CD14-positive monocyte (primary cell): Measurements from ENCODE around the gene SELENOH. TPM values are rescaled to one million over a fixed set of nuclear protein-coding genes. Genes with fewer than 3 reads are reported as not detected.

ENCODE experiments used
- DNase-seq, 3 donors: peaks; one replicate each; pipeline ENCODE4 v3.0.0-alpha.2; 2011 to 2022
- H2AFZ ChIP-seq: 2 replicates; pipeline ENCODE4 v1.6.0; 2012; ENCODE audit warnings: mild to moderate bottlenecking, low read depth, low read length, inconsistent platforms; ENCODE audit not compliant: insufficient read depth, poor library complexity, severe bottlenecking
- H3K27ac ChIP-seq, 2 donors: 1 replicate in 1 of 2; 2 replicates in 1 of 2; pipeline ENCODE4 v1.5.1; 2012 to 2013; ENCODE audit warnings: low read length in 2 of 2, control low read depth in 1 of 2, inconsistent platforms in 1 of 2, low read depth in 1 of 2, mild to moderate bottlenecking in 1 of 2
- H3K27me3 ChIP-seq, 2 donors: one replicate each; pipeline versions ENCODE4 v1.6.0 to v1.6.1; 2011 to 2013; ENCODE audit warnings: low read length in 2 of 2; ENCODE audit not compliant: control insufficient read depth in 2 of 2, insufficient read depth in 2 of 2
- H3K36me3 ChIP-seq, 2 donors: replicated peaks in 1 of 2; 1 replicate in 1 of 2; 2 replicates in 1 of 2; pipeline versions ENCODE4 v1.5.1 to v1.6.1; 2012 to 2013; ENCODE audit warnings: low read length in 2 of 2, control low read depth in 1 of 2, inconsistent platforms in 1 of 2, mild to moderate bottlenecking in 1 of 2; ENCODE audit not compliant: insufficient read depth in 2 of 2, control insufficient read depth in 1 of 2
- H3K4me1 ChIP-seq, 2 donors: 1 replicate in 1 of 2; 2 replicates in 1 of 2; pipeline versions ENCODE4 v1.5.1 to v1.6.1; 2012 to 2013; ENCODE audit warnings: low read length in 2 of 2, control low read depth in 1 of 2, inconsistent platforms in 1 of 2, mild to moderate bottlenecking in 1 of 2, moderate library complexity in 1 of 2; ENCODE audit not compliant: insufficient read depth in 2 of 2, control insufficient read depth in 1 of 2
- H3K4me2 ChIP-seq: replicated peaks from 2 replicates; pipeline ENCODE3; 2012; ENCODE audit warnings: low read length, moderate library complexity, mild to moderate bottlenecking; ENCODE audit not compliant: poor library complexity, severe bottlenecking; ENCODE audit errors: extremely low read depth
- H3K4me3 ChIP-seq, 3 experiments: fragments of 200-600 bp in 1 of 3; sonication (generic) in 1 of 3; replicated peaks in 1 of 3; 1 replicate in 2 of 3; 2 replicates in 1 of 3; pipeline ENCODE4 v1.5.1; 2011 to 2013; ENCODE audit warnings: low read length in 3 of 3, mild to moderate bottlenecking in 3 of 3, control low read depth in 2 of 3, low read depth in 2 of 3, inconsistent platforms in 1 of 3, moderate library complexity in 1 of 3
- H3K79me2 ChIP-seq: 2 replicates; pipeline ENCODE4 v1.6.0; 2012; ENCODE audit warnings: mild to moderate bottlenecking, control low read depth, inconsistent platforms, low read length, moderate library complexity; ENCODE audit not compliant: insufficient read depth
- H3K9ac ChIP-seq: 2 replicates; pipeline ENCODE4 v1.6.0; 2017; ENCODE audit warnings: low read length, mild to moderate bottlenecking; ENCODE audit not compliant: insufficient read depth, poor library complexity, severe bottlenecking
- H3K9me3 ChIP-seq, 2 donors: replicated peaks in 1 of 2; 1 replicate in 1 of 2; 2 replicates in 1 of 2; pipeline versions ENCODE4 v1.5.1 to v1.6.1; 2012 to 2013; ENCODE audit warnings: low read length in 2 of 2, control low read depth in 1 of 2; ENCODE audit not compliant: control insufficient read depth in 1 of 2, insufficient read depth in 1 of 2
- H4K20me1 ChIP-seq: 2 replicates; pipeline ENCODE4 v1.6.0; 2012; ENCODE audit warnings: mild to moderate bottlenecking, low read length, control low read depth, moderate library complexity; ENCODE audit not compliant: insufficient read depth
- H3K27ac Mint-ChIP-seq, 7 donors: one replicate each; pipeline ENCODE4 v1.8.0; 2020; ENCODE audit warnings: mild to moderate bottlenecking in 7 of 7, mixed read lengths in 7 of 7, moderate library complexity in 6 of 7, inconsistent platforms in 2 of 7
- H3K27me3 Mint-ChIP-seq, 3 donors: one replicate each; pipeline ENCODE4 v1.8.0; 2021 to 2022; ENCODE audit warnings: low read depth in 3 of 3, mild to moderate bottlenecking in 3 of 3, mixed read lengths in 3 of 3, moderate library complexity in 3 of 3, inconsistent platforms in 1 of 3
- H3K36me3 Mint-ChIP-seq, 2 donors: one replicate each; pipeline ENCODE4 v1.8.0; 2020; ENCODE audit warnings: mixed read lengths in 2 of 2, inconsistent platforms in 1 of 2, mild to moderate bottlenecking in 1 of 2
- H3K4me1 Mint-ChIP-seq: one replicate; pipeline ENCODE4 v1.8.0; 2020; ENCODE audit warnings: mild to moderate bottlenecking, mixed read lengths
- H3K4me3 Mint-ChIP-seq, 2 donors: one replicate each; pipeline ENCODE4 v1.8.0; 2020; ENCODE audit warnings: mild to moderate bottlenecking in 2 of 2, mixed read lengths in 2 of 2, moderate library complexity in 1 of 2
- H3K9me3 Mint-ChIP-seq, 7 donors: one replicate each; pipeline ENCODE4 v1.8.0; 2020 to 2022; ENCODE audit warnings: mixed read lengths in 7 of 7, mild to moderate bottlenecking in 6 of 7, moderate library complexity in 6 of 7, inconsistent platforms in 2 of 7
- CTCF ChIP-seq: fragments of 200-600 bp; IDR thresholded peaks from one replicate; pipeline ENCODE4 v1.8.0; 2022; ENCODE audit warnings: antibody characterized with exemption, mild to moderate bottlenecking
- WGBS: methylation state at CpG from one replicate; pipeline ENCODE4 v1.1.5; 2013; ENCODE audit warnings: missing lambda C conversion rate; ENCODE audit not compliant: insufficient coverage; 5-methylcytosine and 5-hydroxymethylcytosine counted together
- intact Hi-C, 2 donors: fragments of 100-400 bp; cut with micrococcal nuclease; formaldehyde crosslinking; loops; one replicate each; pipeline versions ENCODE4 v1.15.0 to v1.15.1; 2023
- polyA plus RNA-seq, 3 donors: library from polyadenylated mRNA; depleted of rRNA in 1 of 3; unstranded in 2 of 3; stranded (reverse) in 1 of 3; fragments of 300-500 nt in 2 of 3; fragments of >200 nt in 1 of 3; fragmentation: Illumina TruSeq in 2 of 3; gene quantifications; 1 replicate in 2 of 3; 2 replicates in 1 of 3; pipeline ENCODE4 v1.2.3, GENCODE V29; 2012 to 2021

SELENOH gene
- polyA plus RNA-seq, 3 donors = 99.5 to 260 (median 206) TPM

- DNase-seq = no peak
- Histone ChIP-seq H3K9me3 (no peaks in the 10 kb centered on the region), H3K79me2 (peaks cover 66% of the 10 kb centered on the region), H2AFZ (no peak overlapping the region), H3K4me3 (peak overlapping the region in 1 of 3 experiments; percentile 36), H3K36me3 (no peaks in the 10 kb centered on the region), H4K20me1 (peaks cover 9% of the 10 kb centered on the region), H3K4me1 (peaks cover 61 to 84% of the 10 kb centered on the region in 2 donors), H3K9ac (peak overlapping the region; percentile 1), H3K4me2 (peak overlapping the region; percentile 51), H3K27ac (peak overlapping the region in 1 of 2 donors; percentile 71), H3K27me3 (no peaks in the 10 kb centered on the region)
- Mint-ChIP-seq H3K9me3 (no peaks in the 10 kb centered on the region), H3K36me3 (peaks cover 16 to 21% of the 10 kb centered on the region in 2 donors), H3K27me3 (peaks cover 0 to 3% (median 3%) of the 10 kb centered on the region in 3 donors), H3K4me3 (peak overlapping the region in 1 of 2 donors; percentile 71), H3K27ac (peak overlapping the region in 3 of 7 donors; percentile 81 to 86 (median 84)), H3K4me1 (peaks cover 78% of the 10 kb centered on the region)
- TF ChIP-seq CTCF = no peak
- intact Hi-C loops = no loop called here
Observed at GRCh38 chr11:57788703-57789088, 47.4 kb downstream of the SELENOH start.

GRCh38 chr11:57791321-57792059, 50.2 kb downstream of the SELENOH start:
- peak in 1 of 3 donors; percentile 10 for DNase-seq
- TF ChIP-seq CTCF = no peak
- Histone ChIP-seq H2AFZ (no peak overlapping the region), H3K4me1 (peaks cover 56 to 77% of the 10 kb centered on the region in 2 donors), H3K27ac (peak overlapping the region; percentile 87 to 94), H3K27me3 (no peaks in the 10 kb centered on the region), H3K79me2 (peaks cover 53% of the 10 kb centered on the region), H4K20me1 (peaks cover 9% of the 10 kb centered on the region), H3K9me3 (no peaks in the 10 kb centered on the region), H3K36me3 (peaks cover 12 to 17% of the 10 kb centered on the region in 2 donors), H3K9ac (peak overlapping the region; percentile 16), H3K4me2 (peak overlapping the region; percentile 81), H3K4me3 (peak overlapping the region in 1 of 3 experiments; percentile 66)
- H3K36me3 Mint-ChIP-seq = peaks cover 29 to 34% of the 10 kb centered on the region in 2 donors
- 68% methylated on average over 6 of the region's 22 CpGs for WGBS
- H3K4me3 Mint-ChIP-seq = peak overlapping the region in 1 of 2 donors; percentile 89
- no peaks in the 10 kb centered on the region for H3K9me3 Mint-ChIP-seq
- H3K4me1 Mint-ChIP-seq = peaks cover 69% of the 10 kb centered on the region
- peaks cover 0 to 3% (median 3%) of the 10 kb centered on the region in 3 donors for H3K27me3 Mint-ChIP-seq
- intact Hi-C loops = loop anchor here in 1 of 2 donors (2.0 to 10.0 kb wide), 3 partner anchors 51 to 783 kb away; partner anchors contain the start of genes LPXN, SELENOH and ZFP91
- peak overlapping the region; percentile 97 to 99 (median 98) for H3K27ac Mint-ChIP-seq
